Progenitor cell of endocrine pancreas (in vitro differentiated cells): ENCODE data around the gene UVRAG. TPM values are rescaled to one million over a fixed set of nuclear protein-coding genes. Genes with fewer than 3 reads are reported as not detected.

ENCODE experiments used
- DNase-seq: peaks from one replicate; pipeline ENCODE4 v3.0.0; 2021; ENCODE audit warnings: low spot score; ENCODE audit not compliant: unreplicated experiment
- H3K27ac Mint-ChIP-seq: 2 replicates; pipeline ENCODE4 v1.8.0; 2021; ENCODE audit warnings: mild to moderate bottlenecking, moderate library complexity, mixed read lengths
- H3K27me3 Mint-ChIP-seq: 2 replicates; pipeline ENCODE4 v1.8.0; 2021; ENCODE audit warnings: mixed read lengths
- H3K36me3 Mint-ChIP-seq: 2 replicates; pipeline ENCODE4 v1.8.0; 2022; ENCODE audit warnings: mixed read lengths; ENCODE audit not compliant: insufficient read depth
- H3K4me1 Mint-ChIP-seq: 2 replicates; pipeline ENCODE4 v1.8.0; 2021; ENCODE audit warnings: low read depth, mixed read lengths
- H3K4me3 Mint-ChIP-seq: 2 replicates; pipeline ENCODE4 v1.8.0; 2021; ENCODE audit warnings: low read depth, mild to moderate bottlenecking, moderate library complexity, mixed read lengths
- H3K9me3 Mint-ChIP-seq: 2 replicates; pipeline ENCODE4 v1.8.0; 2021; ENCODE audit warnings: low read depth, mixed read lengths
- total RNA-seq: library from RNA; stranded (reverse); gene quantifications from 2 replicates; pipeline ENCODE4 v1.2.1, GENCODE V29; 2021
- TF ChIP-seq, protein P1 (sequence below): fragments of 200-600 bp; sonication (generic); IDR thresholded peaks from one replicate; pipeline ENCODE4 v1.5.0; 2021; ENCODE audit warnings: antibody characterized with exemption, mild to moderate bottlenecking; ENCODE audit not compliant: unreplicated experiment

The UVRAG gene
- total RNA-seq, 1 donor from 2014 or later: 25.7 TPM

DNA sequence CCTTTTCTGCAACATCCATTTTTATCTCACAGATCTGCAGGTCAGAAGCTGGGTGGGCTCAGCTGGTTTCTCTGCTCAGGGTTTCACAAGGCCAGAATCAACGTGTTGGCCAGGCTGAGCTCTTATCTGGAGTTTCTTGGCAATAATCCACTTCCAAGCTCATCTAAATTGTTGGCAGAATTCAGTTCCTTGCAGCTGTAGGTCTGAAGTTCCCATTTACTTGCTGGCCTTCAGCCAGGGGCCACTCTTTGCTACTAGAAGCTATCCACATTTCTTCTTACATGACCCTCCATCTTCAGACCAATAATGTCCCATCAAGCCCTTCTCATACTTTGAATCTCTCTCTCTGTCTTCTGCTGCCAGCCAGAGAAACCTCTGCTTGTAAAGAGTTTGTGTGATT is 287.8 kb downstream of the UVRAG start:
- H3K27ac Mint-ChIP-seq: no peak overlapping the region
- H3K9me3 Mint-ChIP-seq: peaks cover 3% of the 10 kb centered on the region
- H3K4me1 Mint-ChIP-seq: peaks cover 2% of the 10 kb centered on the region
- no peaks in the 10 kb centered on the region for H3K27me3 Mint-ChIP-seq
- TF ChIP-seq, protein P1, sequence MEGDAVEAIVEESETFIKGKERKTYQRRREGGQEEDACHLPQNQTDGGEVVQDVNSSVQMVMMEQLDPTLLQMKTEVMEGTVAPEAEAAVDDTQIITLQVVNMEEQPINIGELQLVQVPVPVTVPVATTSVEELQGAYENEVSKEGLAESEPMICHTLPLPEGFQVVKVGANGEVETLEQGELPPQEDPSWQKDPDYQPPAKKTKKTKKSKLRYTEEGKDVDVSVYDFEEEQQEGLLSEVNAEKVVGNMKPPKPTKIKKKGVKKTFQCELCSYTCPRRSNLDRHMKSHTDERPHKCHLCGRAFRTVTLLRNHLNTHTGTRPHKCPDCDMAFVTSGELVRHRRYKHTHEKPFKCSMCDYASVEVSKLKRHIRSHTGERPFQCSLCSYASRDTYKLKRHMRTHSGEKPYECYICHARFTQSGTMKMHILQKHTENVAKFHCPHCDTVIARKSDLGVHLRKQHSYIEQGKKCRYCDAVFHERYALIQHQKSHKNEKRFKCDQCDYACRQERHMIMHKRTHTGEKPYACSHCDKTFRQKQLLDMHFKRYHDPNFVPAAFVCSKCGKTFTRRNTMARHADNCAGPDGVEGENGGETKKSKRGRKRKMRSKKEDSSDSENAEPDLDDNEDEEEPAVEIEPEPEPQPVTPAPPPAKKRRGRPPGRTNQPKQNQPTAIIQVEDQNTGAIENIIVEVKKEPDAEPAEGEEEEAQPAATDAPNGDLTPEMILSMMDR: no peak
- H3K4me3 Mint-ChIP-seq: no peak overlapping the region
- DNase-seq: no peak
- H3K36me3 Mint-ChIP-seq: peaks cover 4% of the 10 kb centered on the region

DNA sequence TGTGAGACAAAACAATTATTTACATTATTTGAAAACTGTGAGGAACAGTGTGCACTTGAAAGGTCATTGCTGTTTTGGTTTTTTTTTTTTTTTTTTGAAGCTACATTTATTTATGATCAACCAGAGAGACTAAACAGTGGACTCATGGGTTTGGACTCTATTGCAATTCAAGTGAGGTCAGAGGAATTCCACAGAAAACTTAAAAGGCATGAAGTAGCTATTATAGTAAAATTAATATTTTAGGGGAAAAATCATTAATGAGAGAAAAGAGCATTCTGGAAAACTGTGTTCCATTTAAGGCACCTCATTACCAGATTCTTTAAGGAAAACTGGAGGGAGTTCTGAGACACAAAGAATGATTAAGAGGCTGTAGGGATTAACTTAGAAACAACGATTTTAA is 288.4 kb downstream of the UVRAG start:
- H3K27ac Mint-ChIP-seq: no peak overlapping the region
- H3K9me3 Mint-ChIP-seq: peaks cover 3% of the 10 kb centered on the region
- no peaks in the 10 kb centered on the region for H3K27me3 Mint-ChIP-seq
- H3K4me3 Mint-ChIP-seq: no peak overlapping the region
- no peak for DNase-seq
- H3K36me3 Mint-ChIP-seq: peaks cover 5% of the 10 kb centered on the region
- H3K4me1 Mint-ChIP-seq: peaks cover 2% of the 10 kb centered on the region
- TF ChIP-seq, protein P1: no peak

DNA sequence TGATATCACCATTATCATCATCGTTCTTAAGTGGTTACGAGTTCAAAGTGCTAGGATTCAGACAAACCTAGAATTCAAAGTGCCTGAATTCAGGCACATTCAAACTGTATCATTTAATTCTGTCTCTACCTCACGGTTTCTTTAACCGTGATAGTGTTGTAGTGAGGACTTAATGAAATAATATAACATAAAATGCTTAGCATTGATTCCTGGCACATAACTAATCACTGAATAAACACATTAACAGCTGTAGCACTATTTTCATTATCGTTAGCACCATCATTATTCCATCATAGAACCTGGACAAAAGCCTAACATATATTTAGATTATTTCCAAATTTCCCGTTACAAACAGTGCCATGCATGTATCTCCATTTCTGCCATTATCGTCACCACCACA is 289.3 kb downstream of the UVRAG start:
- Mint-ChIP-seq H3K36me3 (peaks cover 5% of the 10 kb centered on the region), H3K27me3 (no peaks in the 10 kb centered on the region), H3K4me1 (peaks cover 8% of the 10 kb centered on the region), H3K4me3 (no peak overlapping the region), H3K9me3 (peaks cover 3% of the 10 kb centered on the region), H3K27ac (no peak overlapping the region)
- DNase-seq: no peak
- TF ChIP-seq, protein P1: no peak

DNA sequence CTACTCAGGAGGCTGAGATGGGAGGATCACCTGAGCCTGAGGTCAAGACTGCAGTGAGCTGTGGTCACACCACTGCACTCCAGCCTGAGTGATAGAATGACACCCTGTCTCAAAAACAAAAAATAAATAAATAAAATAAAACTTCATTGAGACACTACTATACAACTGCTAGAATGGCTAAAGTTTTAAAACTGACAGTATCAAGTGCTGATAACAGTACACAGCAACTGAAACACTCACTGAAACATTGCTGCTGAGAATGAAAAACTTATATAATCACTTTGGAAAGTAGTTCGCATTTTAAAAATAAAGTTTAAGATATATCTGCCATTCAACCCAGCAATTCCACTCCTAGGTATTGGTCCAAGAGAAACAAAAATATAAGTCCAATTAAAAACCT is 290.6 kb downstream of the UVRAG start:
- H3K4me3 Mint-ChIP-seq: no peak overlapping the region
- no peak for DNase-seq
- H3K9me3 Mint-ChIP-seq: peaks cover 2% of the 10 kb centered on the region
- H3K27me3 Mint-ChIP-seq: no peaks in the 10 kb centered on the region
- peaks cover 4% of the 10 kb centered on the region for H3K36me3 Mint-ChIP-seq
- peaks cover 12% of the 10 kb centered on the region for H3K4me1 Mint-ChIP-seq
- no peak overlapping the region for H3K27ac Mint-ChIP-seq
- TF ChIP-seq, protein P1: no peak

DNA sequence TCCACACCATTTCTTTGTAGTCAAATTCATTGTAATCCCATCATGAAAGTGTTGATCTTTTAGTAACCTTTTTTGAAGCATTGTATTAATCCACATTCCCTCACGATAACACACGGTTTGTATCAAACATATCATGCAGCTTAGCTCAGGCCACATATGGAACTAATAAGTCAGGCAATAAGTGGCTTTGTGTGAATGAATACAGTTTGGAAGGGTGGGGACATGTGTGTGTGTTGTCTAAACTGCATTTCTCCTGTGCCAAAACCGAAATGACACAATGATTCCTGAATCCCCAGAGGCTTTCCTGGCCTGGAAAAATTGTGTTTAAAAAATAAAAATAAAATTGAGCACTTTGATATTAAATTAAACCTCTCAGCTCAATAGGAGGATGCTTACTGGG is 293.0 kb downstream of the UVRAG start:
- Mint-ChIP-seq H3K36me3 (peaks cover 5% of the 10 kb centered on the region), H3K27ac (no peak overlapping the region), H3K27me3 (no peaks in the 10 kb centered on the region), H3K9me3 (peaks cover 5% of the 10 kb centered on the region), H3K4me3 (no peak overlapping the region), H3K4me1 (peaks cover 10% of the 10 kb centered on the region)
- DNase-seq: no peak
- TF ChIP-seq, protein P1: no peak
